ENCODE results near the gene FHIT. TPM values are rescaled to one million over a fixed set of nuclear protein-coding genes. Genes with fewer than 3 reads are reported as not detected.

The FHIT gene
- total and polyA plus RNA-seq, 11 donors, result 4.2 to 26.8 (median 16.5) TPM

- no peak overlapping the region for H3K4me3 ChIP-seq
- H3K4me1 ChIP-seq, result peaks cover 0 to 22% (median 16%) of the 10 kb centered on the region in 12 donors
- no peak for ATAC-seq
- H3K36me3 ChIP-seq, result no peaks in the 10 kb centered on the region
- WGBS, 4 donors, result 50 to 64% (median 62%) methylated on average over 1 of the region's 1 CpG
- intact Hi-C loops (cut with DNase I), result no loop called here
- DNase-seq, result no peak
- H3K9me3 ChIP-seq, result peaks cover 0 to 5% (median 0%) of the 10 kb centered on the region in 12 donors
- H3K27ac ChIP-seq, result no peak overlapping the region
- H3K27me3 ChIP-seq, result no peaks in the 10 kb centered on the region
- no peak for TF ChIP-seq CTCF (IDR thresholded peaks at IDR 0.05)
- no peak for TF ChIP-seq POLR2A (IDR thresholded peaks at IDR 0.05)
Observed at GRCh38 chr3:59821274-59821673, 1430.0 kb downstream of the FHIT start.

GRCh38 chr3:59820352-59820934, 1430.8 kb downstream of the FHIT start:
- DNase-seq (no peak), ATAC-seq (no peak)
- Histone ChIP-seq H3K4me3 (no peak overlapping the region), H3K36me3 (no peaks in the 10 kb centered on the region), H3K27me3 (no peaks in the 10 kb centered on the region), H3K4me1 (peaks cover 0 to 22% (median 16%) of the 10 kb centered on the region in 12 donors), H3K27ac (no peak overlapping the region), H3K9me3 (peaks cover 0 to 5% (median 0%) of the 10 kb centered on the region in 12 donors)
- WGBS, 4 donors, result 86 to 97% (median 91%) methylated on average over 3 of the region's 3 CpGs
- TF ChIP-seq POLR2A (IDR thresholded peaks at IDR 0.05) (no peak), CTCF (IDR thresholded peaks at IDR 0.05) (no peak)
- intact Hi-C loops (cut with DNase I), result no loop called here

- Histone ChIP-seq H3K27ac (peak overlapping the region in 6 of 12 donors; percentile 10 to 49 (median 14)), H3K4me1 (peaks cover 0 to 22% (median 16%) of the 10 kb centered on the region in 12 donors), H3K9me3 (peaks cover 0 to 5% (median 0%) of the 10 kb centered on the region in 12 donors), H3K36me3 (no peaks in the 10 kb centered on the region), H3K27me3 (no peaks in the 10 kb centered on the region), H3K4me3 (no peak overlapping the region)
- DNase-seq (no peak), ATAC-seq (no peak)
- intact Hi-C loops (cut with DNase I), result no loop called here
- 54 to 65% (median 58%) methylated on average over 4 of the region's 4 CpGs for WGBS, 4 donors
- TF ChIP-seq POLR2A (IDR thresholded peaks at IDR 0.05) (no peak), CTCF (IDR thresholded peaks at IDR 0.05) (no peak)
Observed at GRCh38 chr3:59818919-59819300, 1432.3 kb downstream of the FHIT start.

GRCh38 chr3:59818033-59818918, 1433.0 kb downstream of the FHIT start:
- peak; percentile 80 to 88 (median 85) for DNase-seq
- TF ChIP-seq POLR2A (IDR thresholded peaks at IDR 0.05), result no peak
- no peak for TF ChIP-seq CTCF (IDR thresholded peaks at IDR 0.05)
- Histone ChIP-seq H3K4me3 (peak overlapping the region in 3 of 12 donors; percentile 11 to 35 (median 22)), H3K27ac (peak overlapping the region in 8 of 12 donors; percentile 5 to 49 (median 30)), H3K4me1 (peaks cover 0 to 22% (median 18%) of the 10 kb centered on the region in 12 donors), H3K9me3 (peaks cover 0 to 5% (median 0%) of the 10 kb centered on the region in 12 donors), H3K27me3 (no peaks in the 10 kb centered on the region), H3K36me3 (no peaks in the 10 kb centered on the region)
- peak; percentile 82 to 94 (median 92) for ATAC-seq
- WGBS, 4 donors, result 29 to 39% (median 33%) methylated on average over 16 of the region's 16 CpGs
- intact Hi-C loops (cut with DNase I), result no loop called here
